A673 (cell line): ENCODE results near the gene MOB3A. TPM values are rescaled to one million over a fixed set of nuclear protein-coding genes. Genes with fewer than 3 reads are reported as not detected.

Source experiments
- BruUV-seq: library from RNA; stranded (reverse); fragments of 400-500 nt; replicated peaks from 2 replicates; lab custom pipeline; 2021; lab: Mats Ljungman, UMichigan
- CTCF ChIA-PET: fragments of 300-600 bp; sonication (Branson Sonifier 250); formaldehyde crosslinking; loops from one replicate; lab custom pipeline; 2022; ENCODE audit warnings: antibody characterized with exemption; lab: Charles Lee
- POLR2A ChIA-PET: fragments of 300-600 bp; sonication (Branson Sonifier 250); formaldehyde crosslinking; loops from one replicate; lab custom pipeline; 2022; ENCODE audit warnings: antibody characterized with exemption; ENCODE audit not compliant: low non-redundant PET; lab: Charles Lee
- DNase-seq: peaks from one replicate; pipeline ENCODE4 v3.0.0-alpha.2; 2015; ENCODE audit warnings: low spot score
- H3K27ac ChIP-seq: fragments of 200-600 bp; sonication (generic); 2 replicates; pipeline ENCODE4 v1.5.1; 2016; ENCODE audit warnings: mixed run types, low read depth, mild to moderate bottlenecking, mixed read lengths, antibody characterized with exemption, low read length; ENCODE audit not compliant: poor library complexity, severe bottlenecking
- H3K27me3 ChIP-seq: fragments of 200-600 bp; sonication (generic); replicated peaks from 2 replicates; pipeline ENCODE4 v1.6.1; 2017; ENCODE audit warnings: mixed run types, low read depth, mild to moderate bottlenecking, mixed read lengths, antibody characterized with exemption, low read length; ENCODE audit not compliant: insufficient read depth, poor library complexity
- H3K36me3 ChIP-seq: fragments of 200-600 bp; sonication (generic); 2 replicates; pipeline ENCODE4 v1.6.1; 2016; ENCODE audit warnings: mixed run types, mild to moderate bottlenecking, mixed read lengths, antibody characterized with exemption, low read length; ENCODE audit not compliant: insufficient read depth, poor library complexity, severe bottlenecking
- H3K4me1 ChIP-seq: fragments of 200-600 bp; sonication (generic); 2 replicates; pipeline ENCODE4 v1.6.1; 2017; ENCODE audit warnings: mixed run types, mild to moderate bottlenecking, mixed read lengths, antibody characterized with exemption, low read length; ENCODE audit not compliant: insufficient read depth, poor library complexity, severe bottlenecking
- H3K4me3 ChIP-seq: fragments of 200-600 bp; sonication (generic); 2 replicates; pipeline ENCODE4 v1.5.1; 2016; ENCODE audit warnings: low read depth, mixed run types, mild to moderate bottlenecking, mixed read lengths, low read length; ENCODE audit not compliant: poor library complexity, severe bottlenecking
- H3K9me3 ChIP-seq: fragments of 200-600 bp; sonication (generic); 2 replicates; pipeline ENCODE4 v1.6.1; 2016; ENCODE audit warnings: mixed run types, low read depth, mild to moderate bottlenecking, mixed read lengths, antibody characterized with exemption, low read length; ENCODE audit not compliant: poor library complexity, severe bottlenecking
- EZH2 ChIP-seq: fragments of 200-600 bp; sonication (generic); IDR thresholded peaks from 2 replicates; pipeline ENCODE4 v1.6.1; 2017; ENCODE audit warnings: borderline replicate concordance, low read depth, mild to moderate bottlenecking, mixed read lengths, antibody characterized with exemption, low read length; ENCODE audit not compliant: poor library complexity, severe bottlenecking
- intact Hi-C: fragments of 100-400 bp; cut with micrococcal nuclease; formaldehyde crosslinking; loops from one replicate; pipeline ENCODE4 v1.10.0; 2022; ENCODE audit not compliant: unreplicated experiment
- total RNA-seq: library from RNA; stranded (reverse); gene quantifications from 2 replicates; pipeline ENCODE4 v1.2.3, GENCODE V29; 2021
- TF ChIP-seq, protein P1 (sequence below): fragments of 300-800, 200-600 bp; sonication (generic); conservative IDR thresholded peaks from 2 replicates; pipeline ENCODE4 v1.5.1; 2017; ENCODE audit warnings: low read depth, mild to moderate bottlenecking, antibody characterized with exemption, low read length, moderate library complexity, mixed read lengths

The MOB3A gene
- total RNA-seq, 1 experiment from 2014 or later, result 40.7 TPM

DNA sequence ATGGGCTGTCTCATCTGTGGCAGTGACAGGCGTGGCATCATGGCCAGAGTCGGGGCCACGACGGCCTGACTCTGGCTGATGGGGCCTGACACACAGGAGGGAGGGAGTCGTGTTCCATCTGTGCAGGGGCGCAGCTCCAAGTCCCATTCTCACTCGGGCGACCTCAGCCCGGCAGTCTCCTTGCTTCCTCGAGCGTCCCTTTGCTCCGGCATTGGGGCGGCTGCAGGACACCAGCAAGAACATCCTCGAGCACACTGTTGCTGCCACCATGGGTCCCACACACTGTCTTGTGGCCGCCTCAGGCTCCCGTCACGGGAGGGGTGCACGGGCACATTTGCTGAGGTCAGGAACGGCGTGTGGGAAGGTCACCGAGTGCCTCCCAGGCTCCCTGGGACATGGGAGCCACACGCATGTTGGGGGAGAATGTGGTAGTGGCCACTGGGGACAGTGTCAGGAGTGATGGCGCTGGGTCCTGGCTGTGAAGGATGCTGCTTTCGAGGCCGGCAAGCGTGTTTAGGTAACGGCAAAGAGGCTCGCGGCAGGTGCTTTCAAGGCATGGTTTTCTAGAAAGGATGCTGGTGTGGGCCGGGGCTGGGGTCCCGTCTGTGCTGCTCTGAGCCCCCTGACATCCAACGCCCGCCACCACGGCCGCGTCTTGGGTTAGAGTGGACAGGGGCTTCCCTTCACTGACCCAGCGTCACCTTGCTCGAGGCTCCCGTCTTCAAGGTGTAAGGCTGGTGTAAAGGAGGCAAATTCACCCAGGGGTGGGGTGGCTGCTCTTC lies 4.0 kb upstream of the MOB3A start:
- Histone ChIP-seq H3K9me3 (no peaks in the 10 kb centered on the region), H3K27ac (no peak overlapping the region), H3K27me3 (no peaks in the 10 kb centered on the region), H3K4me1 (peaks cover 8% of the 10 kb centered on the region), H3K36me3 (peaks cover 36% of the 10 kb centered on the region), H3K4me3 (no peak overlapping the region)
- ChIA-PET POLR2A (no interaction called here), CTCF (no interaction called here)
- TF ChIP-seq EZH2, result no peak
- TF ChIP-seq, protein P1, sequence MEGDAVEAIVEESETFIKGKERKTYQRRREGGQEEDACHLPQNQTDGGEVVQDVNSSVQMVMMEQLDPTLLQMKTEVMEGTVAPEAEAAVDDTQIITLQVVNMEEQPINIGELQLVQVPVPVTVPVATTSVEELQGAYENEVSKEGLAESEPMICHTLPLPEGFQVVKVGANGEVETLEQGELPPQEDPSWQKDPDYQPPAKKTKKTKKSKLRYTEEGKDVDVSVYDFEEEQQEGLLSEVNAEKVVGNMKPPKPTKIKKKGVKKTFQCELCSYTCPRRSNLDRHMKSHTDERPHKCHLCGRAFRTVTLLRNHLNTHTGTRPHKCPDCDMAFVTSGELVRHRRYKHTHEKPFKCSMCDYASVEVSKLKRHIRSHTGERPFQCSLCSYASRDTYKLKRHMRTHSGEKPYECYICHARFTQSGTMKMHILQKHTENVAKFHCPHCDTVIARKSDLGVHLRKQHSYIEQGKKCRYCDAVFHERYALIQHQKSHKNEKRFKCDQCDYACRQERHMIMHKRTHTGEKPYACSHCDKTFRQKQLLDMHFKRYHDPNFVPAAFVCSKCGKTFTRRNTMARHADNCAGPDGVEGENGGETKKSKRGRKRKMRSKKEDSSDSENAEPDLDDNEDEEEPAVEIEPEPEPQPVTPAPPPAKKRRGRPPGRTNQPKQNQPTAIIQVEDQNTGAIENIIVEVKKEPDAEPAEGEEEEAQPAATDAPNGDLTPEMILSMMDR, result no peak
- no peak for DNase-seq
- intact Hi-C loops, result no loop called here
- BruUV-seq, result no TSS peak

- Histone ChIP-seq H3K27me3 (no peaks in the 10 kb centered on the region), H3K27ac (no peak overlapping the region), H3K4me1 (peaks cover 15% of the 10 kb centered on the region), H3K9me3 (no peaks in the 10 kb centered on the region), H3K4me3 (no peak overlapping the region), H3K36me3 (peaks cover 28% of the 10 kb centered on the region)
- BruUV-seq, result no TSS peak
- ChIA-PET POLR2A (no interaction called here), CTCF (no interaction called here)
- intact Hi-C loops, result no loop called here
- TF ChIP-seq, protein P1, result no peak
- no peak for TF ChIP-seq EZH2
- no peak for DNase-seq
Observed at GRCh38 chr19:2099054-2099501, 3.0 kb upstream of the MOB3A start.

- DNase-seq, result no peak
- H3K36me3 ChIP-seq, result peaks cover 27% of the 10 kb centered on the region
- ChIA-PET CTCF (no interaction called here), POLR2A (interaction anchor here (0.5 kb wide), 1 partner anchor 1023 kb away, joined by 3 read pairs; no protein-coding TSS in a partner anchor)
- intact Hi-C loops, result no loop called here
- H3K27me3 ChIP-seq, result no peaks in the 10 kb centered on the region
- no TSS peak for BruUV-seq
- peak overlapping the region; percentile 16 for H3K27ac ChIP-seq
- no peaks in the 10 kb centered on the region for H3K9me3 ChIP-seq
- peaks cover 17% of the 10 kb centered on the region for H3K4me1 ChIP-seq
- no peak for TF ChIP-seq EZH2
- TF ChIP-seq, protein P1, result no peak
- H3K4me3 ChIP-seq, result no peak overlapping the region
Observed at GRCh38 chr19:2097886-2098327, 1.8 kb upstream of the MOB3A start.
